Measurements from ENCODE around the gene SOX13. TPM values are rescaled to one million over a fixed set of nuclear protein-coding genes. Genes with fewer than 3 reads are reported as not detected.

The SOX13 gene
- total and polyA plus RNA-seq, 2 of the 4 experiments (the other 2 are of a cell fraction): 0.54 to 3.5 TPM

DNA sequence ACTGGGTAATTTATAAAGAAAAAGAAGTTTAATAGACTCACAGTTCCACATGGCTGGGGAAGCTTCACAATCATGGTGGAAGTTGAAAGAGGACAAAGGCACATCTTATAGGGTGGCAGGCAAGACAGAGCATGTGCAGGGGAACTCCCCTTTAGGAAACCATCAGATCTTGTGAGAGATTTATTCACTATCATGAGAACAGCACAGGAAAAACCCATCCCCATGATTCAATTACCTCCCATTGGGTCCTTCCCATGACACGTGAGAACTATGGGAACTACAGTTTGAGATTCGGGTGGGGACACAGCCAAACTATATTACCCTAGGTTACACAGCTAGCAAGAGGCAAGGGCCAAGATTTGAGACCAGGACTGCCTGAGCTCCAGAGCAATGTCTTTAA, 30.4 kb upstream of the SOX13 start:
- Histone ChIP-seq H3K36me3 (ENCODE audit: control insufficient read depth, insufficient read depth, low read length) (no peaks in the 10 kb centered on the region), H2BK120ac (ENCODE audit: low read depth, low read length) (no peak overlapping the region), H3K18ac (ENCODE audit: low read depth, low read length) (no peak overlapping the region), H3K56ac (ENCODE audit: extremely low read depth, insufficient read depth, low read length) (no peak overlapping the region), H2BK20ac (ENCODE audit: low read depth, low read length) (no peak overlapping the region), H4K5ac (ENCODE audit: low read depth, low read length) (no peak overlapping the region), H3K4me1 (ENCODE audit: control insufficient read depth, insufficient read depth, low read length) (no peaks in the 10 kb centered on the region), H3K9me3 (ENCODE audit: control insufficient read depth, insufficient read depth, low read length) (peaks cover 3% of the 10 kb centered on the region; the same call in 1 of the 2 replicates), H3K14ac (replicated peaks; ENCODE audit: low read depth, low read length) (no peak overlapping the region), H3K4me3 (ENCODE audit: insufficient read depth, low read depth, low read length) (no peak overlapping the region), H3K79me1 (ENCODE audit: low read depth in 1 of 2, low read length in 2 of 2) (no peaks in the 10 kb centered on the region), H2BK15ac (ENCODE audit: low read depth, low read length) (no peak overlapping the region), H3K27me3 (ENCODE audit: control insufficient read depth, insufficient read depth, low read length) (peaks cover 27% of the 10 kb centered on the region), H3K9me1 (ENCODE audit: insufficient read depth, low read length) (no peaks in the 10 kb centered on the region; the same call in 1 of the 2 replicates), H3K9ac (ENCODE audit: low read depth, low read length) (no peak overlapping the region), H4K8ac (ENCODE audit: low read depth in 2 of 2, low read length in 2 of 2) (no peak overlapping the region), H4K20me1 (ENCODE audit: insufficient read depth, low read length) (no peaks in the 10 kb centered on the region), H2AFZ (replicated peaks; ENCODE audit: low read length, poor library complexity) (no peak overlapping the region), H2AK5ac (ENCODE audit: low read depth, low read length) (no peak overlapping the region), H2AK9ac (replicated peaks; ENCODE audit: low read depth, low read length, poor library complexity) (no peak overlapping the region), H3K27ac (ENCODE audit: insufficient read depth, low read length) (no peak overlapping the region), H3K23ac (ENCODE audit: low read depth, low read length) (no peak overlapping the region), H3K4me2 (ENCODE audit: low read depth, low read length) (no peak overlapping the region), H4K91ac (ENCODE audit: insufficient read depth, low read depth, low read length) (no peak overlapping the region), H3K4ac (ENCODE audit: low read depth, low read length) (no peak overlapping the region), H2BK5ac (ENCODE audit: low read depth, low read length, poor library complexity, severe bottlenecking) (no peak overlapping the region)
- intact Hi-C loops (cut with micrococcal nuclease) (no loop called here), dilution Hi-C loops (cut with HindIII; ENCODE audit: low sequenced_read_pairs, unreplicated experiment) (no loop called here), in situ Hi-C loops (cut with MboI; ENCODE audit: low sequenced_read_pairs) (no loop called here)
- ChIA-PET CTCF (no interaction called here), POLR2A (ENCODE audit: unreplicated experiment) (no interaction called here)
- TF ChIP-seq RCOR1 (IDR thresholded peaks at IDR 0.05; ENCODE audit: insufficient replicate concordance, low read length) (no peak), MXI1 (IDR thresholded peaks at IDR 0.05; ENCODE audit: borderline replicate concordance, low read depth, low read length) (no peak), BHLHE40 (IDR thresholded peaks at IDR 0.05; ENCODE audit: low read depth, low read length) (no peak), POLR2A (IDR thresholded peaks at IDR 0.05; ENCODE audit: low read depth, low read length) (no peak), FOS (IDR thresholded peaks at IDR 0.05; ENCODE audit: low read depth, low read length) (no peak), RAD21 (IDR thresholded peaks at IDR 0.05; ENCODE audit: low read length) (no peak), SMC3 (IDR thresholded peaks at IDR 0.05; ENCODE audit: low read depth, low read length) (no peak), CEBPB (IDR thresholded peaks at IDR 0.05; ENCODE audit: low read depth, low read length) (no peak)
- TF ChIP-seq, protein P1, sequence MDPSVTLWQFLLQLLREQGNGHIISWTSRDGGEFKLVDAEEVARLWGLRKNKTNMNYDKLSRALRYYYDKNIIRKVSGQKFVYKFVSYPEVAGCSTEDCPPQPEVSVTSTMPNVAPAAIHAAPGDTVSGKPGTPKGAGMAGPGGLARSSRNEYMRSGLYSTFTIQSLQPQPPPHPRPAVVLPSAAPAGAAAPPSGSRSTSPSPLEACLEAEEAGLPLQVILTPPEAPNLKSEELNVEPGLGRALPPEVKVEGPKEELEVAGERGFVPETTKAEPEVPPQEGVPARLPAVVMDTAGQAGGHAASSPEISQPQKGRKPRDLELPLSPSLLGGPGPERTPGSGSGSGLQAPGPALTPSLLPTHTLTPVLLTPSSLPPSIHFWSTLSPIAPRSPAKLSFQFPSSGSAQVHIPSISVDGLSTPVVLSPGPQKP (IDR thresholded peaks at IDR 0.05; ENCODE audit: borderline replicate concordance, low read depth, low read length): no peak
- TF ChIP-seq, protein P2, sequence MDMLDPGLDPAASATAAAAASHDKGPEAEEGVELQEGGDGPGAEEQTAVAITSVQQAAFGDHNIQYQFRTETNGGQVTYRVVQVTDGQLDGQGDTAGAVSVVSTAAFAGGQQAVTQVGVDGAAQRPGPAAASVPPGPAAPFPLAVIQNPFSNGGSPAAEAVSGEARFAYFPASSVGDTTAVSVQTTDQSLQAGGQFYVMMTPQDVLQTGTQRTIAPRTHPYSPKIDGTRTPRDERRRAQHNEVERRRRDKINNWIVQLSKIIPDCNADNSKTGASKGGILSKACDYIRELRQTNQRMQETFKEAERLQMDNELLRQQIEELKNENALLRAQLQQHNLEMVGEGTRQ (IDR thresholded peaks at IDR 0.05; ENCODE audit: low read depth, low read length): no peak
- DNase-seq (no peak), ATAC-seq (ENCODE audit: low read depth) (no peak)
- 100% methylated on average over 1 of the region's 2 CpGs; no CpG with 5 or more reads in 1 of the 2 experiments for WGBS, 2 experiments (ENCODE audit: extremely low coverage in 2 of 2, insufficient read length in 1 of 2)
- BruUV-seq (replicated peaks): no TSS peak
